WTC11 (cell line): ENCODE results near the gene STAB2.

ENCODE experiments used
- CREM ChIP-seq: sonication (generic); formaldehyde crosslinking; IDR thresholded peaks from 2 replicates; pipeline ENCODE4 v1.8.1; 2022; ENCODE audit warnings: mild to moderate bottlenecking, missing genetic modification reagents, moderate library complexity
- HMGA2 ChIP-seq: fragments of 250-450 bp; sonication (Bioruptor Pico); IDR thresholded peaks from 2 replicates; pipeline ENCODE4 v1.4.0; 2021; ENCODE audit warnings: mild to moderate bottlenecking, moderate library complexity
- JUN ChIP-seq: sonication (generic); formaldehyde crosslinking; IDR thresholded peaks from 2 replicates; pipeline ENCODE4 v1.8.0; 2023; ENCODE audit warnings: mild to moderate bottlenecking, missing genetic modification reagents
- RORB ChIP-seq: fragments of 250-450 bp; sonication (Bioruptor Pico); IDR thresholded peaks from 2 replicates; pipeline ENCODE4 v1.9.0; 2021; ENCODE audit warnings: mild to moderate bottlenecking
- SMAD3 ChIP-seq: sonication (generic); formaldehyde crosslinking; IDR thresholded peaks from 2 replicates; pipeline ENCODE4 v1.8.0; 2022; ENCODE audit warnings: missing genetic modification reagents, mild to moderate bottlenecking, borderline replicate concordance
- SP1 ChIP-seq: sonication (generic); formaldehyde crosslinking; conservative IDR thresholded peaks from 2 replicates; pipeline ENCODE4 v1.8.1; 2022; ENCODE audit warnings: missing genetic modification reagents
- TF ChIP-seq, protein P1 (sequence below): fragments of 200-600 bp; IDR thresholded peaks from 2 replicates; pipeline ENCODE4 v1.8.0; 2022; ENCODE audit warnings: antibody characterized with exemption
- TF ChIP-seq, protein P2 (sequence below): sonication (generic); formaldehyde crosslinking; IDR thresholded peaks from 2 replicates; pipeline ENCODE4 v1.8.0; 2022; ENCODE audit warnings: mild to moderate bottlenecking, missing genetic modification reagents
- TF ChIP-seq, protein P3 (sequence below): sonication (generic); formaldehyde crosslinking; IDR thresholded peaks from 2 replicates; pipeline ENCODE4 v1.8.1; 2023; ENCODE audit warnings: mild to moderate bottlenecking, missing genetic modification reagents
- TF ChIP-seq, protein P4 (sequence below): sonication (generic); formaldehyde crosslinking; IDR thresholded peaks from 2 replicates; pipeline ENCODE4 v1.8.0; 2022; ENCODE audit warnings: mild to moderate bottlenecking, missing genetic modification reagents
- TF ChIP-seq, protein P5 (sequence below): sonication (generic); formaldehyde crosslinking; IDR thresholded peaks from 2 replicates; pipeline ENCODE4 v1.8.1; 2023; ENCODE audit warnings: mild to moderate bottlenecking, missing genetic modification reagents, moderate library complexity
- TF ChIP-seq, protein P6 (sequence below): sonication (generic); formaldehyde crosslinking; IDR thresholded peaks from 2 replicates; pipeline ENCODE4 v1.8.1; 2023; ENCODE audit warnings: mild to moderate bottlenecking, moderate library complexity, missing genetic modification reagents
- TF ChIP-seq, protein P7 (sequence below): sonication (generic); formaldehyde crosslinking; IDR thresholded peaks from 2 replicates; pipeline ENCODE4 v1.8.1; 2022; ENCODE audit warnings: low read depth, mild to moderate bottlenecking, moderate library complexity, missing genetic modification reagents, borderline replicate concordance

DNA sequence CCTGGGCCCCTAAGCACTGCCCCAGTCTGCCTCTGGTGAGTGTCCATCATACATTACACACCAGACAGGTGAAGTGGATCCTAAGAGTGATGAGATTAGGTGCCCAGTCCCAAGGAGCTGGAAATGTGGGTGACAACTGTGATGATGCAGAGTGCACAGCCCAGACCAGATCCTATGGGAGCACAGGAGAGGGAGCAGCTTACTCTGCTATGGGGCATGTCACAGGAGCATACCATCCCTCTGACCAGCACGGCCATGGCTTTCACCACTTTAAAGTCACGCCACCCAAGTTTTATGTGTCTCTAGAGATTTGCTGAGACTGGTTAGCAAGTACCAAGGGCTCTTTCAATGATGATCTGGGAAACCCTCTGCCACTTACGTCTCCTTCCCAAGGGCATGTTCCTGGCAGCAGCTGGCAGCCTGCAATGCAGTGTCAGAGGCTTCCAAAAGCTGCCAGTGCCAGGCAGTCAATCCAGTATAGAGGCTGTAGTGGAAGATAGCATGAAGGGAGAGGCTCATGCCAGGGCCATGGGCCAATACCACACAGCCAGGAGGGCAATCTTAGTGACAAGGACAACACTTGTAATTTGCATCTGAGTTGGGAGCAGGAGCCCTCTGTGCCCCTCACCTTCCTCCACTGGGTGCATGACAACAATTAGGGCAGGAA is 40.2 kb downstream of the STAB2 start:
- TF ChIP-seq SP1 (CRISPR knock-in tag) (no peak), SMAD3 (CRISPR knock-in tag) (no peak), HMGA2 (CRISPR knock-in tag) (no peak), CREM (CRISPR knock-in tag) (no peak), RORB (no peak), JUN (no peak)
- TF ChIP-seq, protein P1, sequence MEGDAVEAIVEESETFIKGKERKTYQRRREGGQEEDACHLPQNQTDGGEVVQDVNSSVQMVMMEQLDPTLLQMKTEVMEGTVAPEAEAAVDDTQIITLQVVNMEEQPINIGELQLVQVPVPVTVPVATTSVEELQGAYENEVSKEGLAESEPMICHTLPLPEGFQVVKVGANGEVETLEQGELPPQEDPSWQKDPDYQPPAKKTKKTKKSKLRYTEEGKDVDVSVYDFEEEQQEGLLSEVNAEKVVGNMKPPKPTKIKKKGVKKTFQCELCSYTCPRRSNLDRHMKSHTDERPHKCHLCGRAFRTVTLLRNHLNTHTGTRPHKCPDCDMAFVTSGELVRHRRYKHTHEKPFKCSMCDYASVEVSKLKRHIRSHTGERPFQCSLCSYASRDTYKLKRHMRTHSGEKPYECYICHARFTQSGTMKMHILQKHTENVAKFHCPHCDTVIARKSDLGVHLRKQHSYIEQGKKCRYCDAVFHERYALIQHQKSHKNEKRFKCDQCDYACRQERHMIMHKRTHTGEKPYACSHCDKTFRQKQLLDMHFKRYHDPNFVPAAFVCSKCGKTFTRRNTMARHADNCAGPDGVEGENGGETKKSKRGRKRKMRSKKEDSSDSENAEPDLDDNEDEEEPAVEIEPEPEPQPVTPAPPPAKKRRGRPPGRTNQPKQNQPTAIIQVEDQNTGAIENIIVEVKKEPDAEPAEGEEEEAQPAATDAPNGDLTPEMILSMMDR = no peak
- TF ChIP-seq, protein P2, sequence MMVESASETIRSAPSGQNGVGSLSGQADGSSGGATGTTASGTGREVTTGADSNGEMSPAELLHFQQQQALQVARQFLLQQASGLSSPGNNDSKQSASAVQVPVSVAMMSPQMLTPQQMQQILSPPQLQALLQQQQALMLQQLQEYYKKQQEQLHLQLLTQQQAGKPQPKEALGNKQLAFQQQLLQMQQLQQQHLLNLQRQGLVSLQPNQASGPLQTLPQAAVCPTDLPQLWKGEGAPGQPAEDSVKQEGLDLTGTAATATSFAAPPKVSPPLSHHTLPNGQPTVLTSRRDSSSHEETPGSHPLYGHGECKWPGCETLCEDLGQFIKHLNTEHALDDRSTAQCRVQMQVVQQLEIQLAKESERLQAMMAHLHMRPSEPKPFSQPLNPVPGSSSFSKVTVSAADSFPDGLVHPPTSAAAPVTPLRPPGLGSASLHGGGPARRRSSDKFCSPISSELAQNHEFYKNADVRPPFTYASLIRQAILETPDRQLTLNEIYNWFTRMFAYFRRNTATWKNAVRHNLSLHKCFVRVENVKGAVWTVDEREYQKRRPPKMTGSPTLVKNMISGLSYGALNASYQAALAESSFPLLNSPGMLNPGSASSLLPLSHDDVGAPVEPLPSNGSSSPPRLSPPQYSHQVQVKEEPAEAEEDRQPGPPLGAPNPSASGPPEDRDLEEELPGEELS (CRISPR knock-in tag) = no peak
- TF ChIP-seq, protein P3, sequence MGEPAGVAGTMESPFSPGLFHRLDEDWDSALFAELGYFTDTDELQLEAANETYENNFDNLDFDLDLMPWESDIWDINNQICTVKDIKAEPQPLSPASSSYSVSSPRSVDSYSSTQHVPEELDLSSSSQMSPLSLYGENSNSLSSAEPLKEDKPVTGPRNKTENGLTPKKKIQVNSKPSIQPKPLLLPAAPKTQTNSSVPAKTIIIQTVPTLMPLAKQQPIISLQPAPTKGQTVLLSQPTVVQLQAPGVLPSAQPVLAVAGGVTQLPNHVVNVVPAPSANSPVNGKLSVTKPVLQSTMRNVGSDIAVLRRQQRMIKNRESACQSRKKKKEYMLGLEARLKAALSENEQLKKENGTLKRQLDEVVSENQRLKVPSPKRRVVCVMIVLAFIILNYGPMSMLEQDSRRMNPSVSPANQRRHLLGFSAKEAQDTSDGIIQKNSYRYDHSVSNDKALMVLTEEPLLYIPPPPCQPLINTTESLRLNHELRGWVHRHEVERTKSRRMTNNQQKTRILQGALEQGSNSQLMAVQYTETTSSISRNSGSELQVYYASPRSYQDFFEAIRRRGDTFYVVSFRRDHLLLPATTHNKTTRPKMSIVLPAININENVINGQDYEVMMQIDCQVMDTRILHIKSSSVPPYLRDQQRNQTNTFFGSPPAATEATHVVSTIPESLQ (CRISPR knock-in tag) = no peak
- TF ChIP-seq, protein P4, sequence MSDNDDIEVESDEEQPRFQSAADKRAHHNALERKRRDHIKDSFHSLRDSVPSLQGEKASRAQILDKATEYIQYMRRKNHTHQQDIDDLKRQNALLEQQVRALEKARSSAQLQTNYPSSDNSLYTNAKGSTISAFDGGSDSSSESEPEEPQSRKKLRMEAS (CRISPR knock-in tag) = no peak
- TF ChIP-seq, protein P5, sequence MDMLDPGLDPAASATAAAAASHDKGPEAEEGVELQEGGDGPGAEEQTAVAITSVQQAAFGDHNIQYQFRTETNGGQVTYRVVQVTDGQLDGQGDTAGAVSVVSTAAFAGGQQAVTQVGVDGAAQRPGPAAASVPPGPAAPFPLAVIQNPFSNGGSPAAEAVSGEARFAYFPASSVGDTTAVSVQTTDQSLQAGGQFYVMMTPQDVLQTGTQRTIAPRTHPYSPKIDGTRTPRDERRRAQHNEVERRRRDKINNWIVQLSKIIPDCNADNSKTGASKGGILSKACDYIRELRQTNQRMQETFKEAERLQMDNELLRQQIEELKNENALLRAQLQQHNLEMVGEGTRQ (CRISPR knock-in tag) = no peak
- TF ChIP-seq, protein P6, sequence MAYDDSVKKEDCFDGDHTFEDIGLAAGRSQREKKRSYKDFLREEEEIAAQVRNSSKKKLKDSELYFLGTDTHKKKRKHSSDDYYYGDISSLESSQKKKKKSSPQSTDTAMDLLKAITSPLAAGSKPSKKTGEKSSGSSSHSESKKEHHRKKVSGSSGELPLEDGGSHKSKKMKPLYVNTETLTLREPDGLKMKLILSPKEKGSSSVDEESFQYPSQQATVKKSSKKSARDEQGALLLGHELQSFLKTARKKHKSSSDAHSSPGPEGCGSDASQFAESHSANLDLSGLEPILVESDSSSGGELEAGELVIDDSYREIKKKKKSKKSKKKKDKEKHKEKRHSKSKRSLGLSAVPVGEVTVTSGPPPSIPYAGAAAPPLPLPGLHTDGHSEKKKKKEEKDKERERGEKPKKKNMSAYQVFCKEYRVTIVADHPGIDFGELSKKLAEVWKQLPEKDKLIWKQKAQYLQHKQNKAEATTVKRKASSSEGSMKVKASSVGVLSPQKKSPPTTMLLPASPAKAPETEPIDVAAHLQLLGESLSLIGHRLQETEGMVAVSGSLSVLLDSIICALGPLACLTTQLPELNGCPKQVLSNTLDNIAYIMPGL (CRISPR knock-in tag) = no peak
- TF ChIP-seq, protein P7, sequence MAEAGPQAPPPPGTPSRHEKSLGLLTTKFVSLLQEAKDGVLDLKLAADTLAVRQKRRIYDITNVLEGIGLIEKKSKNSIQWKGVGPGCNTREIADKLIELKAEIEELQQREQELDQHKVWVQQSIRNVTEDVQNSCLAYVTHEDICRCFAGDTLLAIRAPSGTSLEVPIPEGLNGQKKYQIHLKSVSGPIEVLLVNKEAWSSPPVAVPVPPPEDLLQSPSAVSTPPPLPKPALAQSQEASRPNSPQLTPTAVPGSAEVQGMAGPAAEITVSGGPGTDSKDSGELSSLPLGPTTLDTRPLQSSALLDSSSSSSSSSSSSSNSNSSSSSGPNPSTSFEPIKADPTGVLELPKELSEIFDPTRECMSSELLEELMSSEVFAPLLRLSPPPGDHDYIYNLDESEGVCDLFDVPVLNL (CRISPR knock-in tag) = no peak
